ENCODE data around the gene CEP162.
"Not testable (repeated sequence)": the region's sequence is repeated elsewhere in the genome, so short reads cannot be mapped to it uniquely, and the experiment has no call there.

The CEP162 gene, protein sequence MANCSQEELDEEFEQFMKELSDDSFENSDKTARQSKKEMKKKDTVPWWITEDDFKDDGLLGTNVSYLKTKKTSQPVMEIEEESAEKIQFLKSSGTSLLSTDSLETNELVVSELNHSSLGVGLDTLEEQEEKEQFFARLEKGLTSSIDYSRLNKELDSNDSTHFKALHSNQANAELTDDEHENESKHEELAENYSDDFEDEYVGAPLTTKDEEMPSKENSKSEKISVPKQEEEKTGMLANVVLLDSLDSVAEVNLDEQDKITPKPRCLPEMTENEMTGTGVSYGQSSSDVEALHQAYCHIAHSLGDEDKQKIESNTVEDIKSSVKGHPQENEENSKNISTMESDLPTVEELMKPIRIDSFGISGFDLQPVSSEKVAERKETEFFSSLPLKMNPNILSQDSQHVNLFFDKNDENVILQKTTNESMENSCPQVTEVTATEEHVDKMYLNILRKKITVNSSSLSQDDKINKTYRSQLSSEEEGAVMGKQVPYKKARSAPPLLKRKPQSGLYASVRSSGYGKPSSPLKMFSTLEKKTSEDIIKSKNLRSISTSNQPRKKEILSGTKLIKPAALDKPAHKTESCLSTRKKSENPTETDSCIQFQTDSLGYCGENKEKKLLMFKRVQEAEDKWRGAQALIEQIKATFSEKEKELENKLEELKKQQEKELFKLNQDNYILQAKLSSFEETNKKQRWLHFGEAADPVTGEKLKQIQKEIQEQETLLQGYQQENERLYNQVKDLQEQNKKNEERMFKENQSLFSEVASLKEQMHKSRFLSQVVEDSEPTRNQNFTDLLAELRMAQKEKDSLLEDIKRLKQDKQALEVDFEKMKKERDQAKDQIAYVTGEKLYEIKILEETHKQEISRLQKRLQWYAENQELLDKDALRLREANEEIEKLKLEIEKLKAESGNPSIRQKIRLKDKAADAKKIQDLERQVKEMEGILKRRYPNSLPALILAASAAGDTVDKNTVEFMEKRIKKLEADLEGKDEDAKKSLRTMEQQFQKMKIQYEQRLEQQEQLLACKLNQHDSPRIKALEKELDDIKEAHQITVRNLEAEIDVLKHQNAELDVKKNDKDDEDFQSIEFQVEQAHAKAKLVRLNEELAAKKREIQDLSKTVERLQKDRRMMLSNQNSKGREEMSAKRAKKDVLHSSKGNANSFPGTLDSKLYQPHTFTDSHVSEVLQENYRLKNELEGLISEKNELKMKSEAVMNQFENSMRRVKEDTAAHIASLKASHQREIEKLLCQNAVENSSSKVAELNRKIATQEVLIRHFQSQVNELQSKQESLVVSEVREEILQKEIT (N-terminal part only)

DNA sequence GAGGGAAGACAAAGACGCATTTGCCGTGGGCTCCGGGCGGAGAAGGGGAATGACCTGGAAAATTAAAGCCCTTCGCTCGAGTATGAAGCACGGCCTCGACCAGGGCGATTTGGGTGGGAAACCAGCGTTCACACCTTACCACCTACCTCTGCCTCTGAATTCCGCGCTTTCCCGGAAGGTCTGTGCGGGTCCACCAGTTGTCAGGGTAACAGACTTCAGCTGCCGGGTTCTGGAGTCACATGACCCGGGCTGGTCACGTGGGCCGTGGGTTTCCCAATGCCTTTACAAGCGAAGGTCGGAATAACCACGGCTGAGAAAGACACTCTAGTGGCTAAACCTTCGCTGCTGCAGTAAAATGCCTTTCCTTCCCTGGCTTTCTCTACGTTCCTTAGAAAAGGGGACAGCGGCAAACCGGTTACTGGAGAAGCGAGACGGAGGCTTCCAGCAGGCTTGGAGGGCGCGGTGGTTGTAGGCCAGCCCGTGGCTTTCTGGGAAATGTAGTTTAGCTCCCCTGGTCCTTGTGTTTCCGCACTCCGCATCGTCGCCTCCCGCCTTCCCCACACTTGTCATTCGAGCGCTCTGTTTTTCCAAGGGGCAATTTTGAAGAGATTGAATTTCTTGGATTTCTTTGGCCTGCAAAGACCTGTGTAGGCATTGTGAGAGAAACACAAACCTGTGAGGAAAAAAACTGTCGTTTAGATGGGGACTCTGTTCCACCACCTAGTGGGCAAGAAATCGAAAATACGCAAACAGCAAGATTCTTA is at the start of gene CEP162:
Gene CEP162, minus strand, starts transcription at position 210 of the 764 bp plus-strand sequence. CDS start 1,250 bp downstream, outside the sequence.
- DNase-seq, result peak; percentile 88 to 90

DNA sequence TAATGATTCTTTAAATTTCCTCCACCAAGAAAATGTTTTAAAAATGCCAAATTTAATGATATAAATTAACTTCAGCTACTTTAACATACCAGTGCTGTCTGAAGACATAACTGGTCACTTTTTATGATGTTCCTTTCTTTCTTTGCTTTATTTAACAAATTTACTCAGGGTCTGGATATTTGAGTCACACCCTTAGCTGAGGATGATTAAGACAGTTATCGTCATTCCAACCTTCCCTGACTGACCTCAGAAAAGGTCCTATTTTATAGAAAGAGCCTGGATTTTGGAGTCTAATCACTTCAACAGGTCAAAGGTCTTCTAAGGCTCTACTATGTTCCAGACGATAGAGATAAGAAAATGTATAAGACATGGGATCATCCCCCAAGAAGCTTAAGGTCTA is 47.4 kb upstream of the CEP162 start:
- DNase-seq, result no peak

DNA sequence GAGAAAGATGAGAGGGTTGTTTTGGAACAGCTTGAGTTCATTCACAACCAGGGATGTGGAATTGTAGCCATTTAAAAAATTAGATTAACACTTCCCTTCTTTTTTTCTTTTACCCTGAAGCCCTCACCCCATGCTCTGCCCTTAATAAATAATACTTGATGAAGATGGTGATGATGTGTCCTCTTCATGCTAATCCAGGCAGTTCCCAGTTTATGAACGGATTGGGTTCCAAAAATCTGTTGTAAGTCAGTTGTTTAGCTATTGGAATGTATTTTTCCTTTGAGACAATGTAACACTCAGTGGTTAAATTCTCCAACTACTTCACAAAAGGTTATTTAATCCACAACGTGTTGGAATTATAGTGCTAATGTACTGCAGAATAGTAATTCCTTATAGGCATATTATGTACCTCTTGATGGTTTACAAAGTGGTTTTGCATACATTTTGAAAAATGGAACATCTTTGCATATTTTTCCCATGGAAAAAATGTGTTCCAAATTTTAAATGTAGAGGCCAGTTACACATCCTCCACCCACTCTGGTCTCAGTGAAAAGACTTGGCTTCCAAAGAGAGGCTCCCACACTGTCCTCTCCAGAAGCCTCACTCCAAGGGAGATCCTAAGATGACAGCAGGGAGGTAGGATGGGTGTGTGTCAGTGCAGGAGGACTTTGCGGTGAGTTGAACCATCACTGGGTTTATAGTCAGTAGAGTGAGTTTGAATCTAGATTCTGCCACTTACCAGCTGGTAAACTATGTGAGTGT is 45.8 kb upstream of the CEP162 start:
- no peak for DNase-seq

DNA sequence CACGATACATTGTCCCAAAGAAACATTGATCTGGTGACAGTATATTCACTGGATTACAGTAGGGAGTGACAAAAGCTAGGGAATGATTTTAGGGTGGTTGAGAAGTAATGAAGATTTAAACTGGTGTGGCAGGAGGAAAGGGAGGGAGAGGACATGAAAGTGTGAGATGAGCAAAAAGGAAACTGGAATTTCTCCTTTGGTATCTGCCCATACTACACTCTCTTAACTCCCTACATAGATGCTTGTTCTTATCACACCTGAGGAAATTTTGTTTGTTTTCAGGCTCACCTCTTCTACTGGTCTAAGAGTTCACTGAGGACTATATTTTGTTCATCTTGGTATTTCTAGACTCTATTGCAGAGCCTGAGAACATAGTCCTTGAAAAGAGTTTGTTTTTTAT is 44.9 kb upstream of the CEP162 start:
- DNase-seq, result no peak

DNA sequence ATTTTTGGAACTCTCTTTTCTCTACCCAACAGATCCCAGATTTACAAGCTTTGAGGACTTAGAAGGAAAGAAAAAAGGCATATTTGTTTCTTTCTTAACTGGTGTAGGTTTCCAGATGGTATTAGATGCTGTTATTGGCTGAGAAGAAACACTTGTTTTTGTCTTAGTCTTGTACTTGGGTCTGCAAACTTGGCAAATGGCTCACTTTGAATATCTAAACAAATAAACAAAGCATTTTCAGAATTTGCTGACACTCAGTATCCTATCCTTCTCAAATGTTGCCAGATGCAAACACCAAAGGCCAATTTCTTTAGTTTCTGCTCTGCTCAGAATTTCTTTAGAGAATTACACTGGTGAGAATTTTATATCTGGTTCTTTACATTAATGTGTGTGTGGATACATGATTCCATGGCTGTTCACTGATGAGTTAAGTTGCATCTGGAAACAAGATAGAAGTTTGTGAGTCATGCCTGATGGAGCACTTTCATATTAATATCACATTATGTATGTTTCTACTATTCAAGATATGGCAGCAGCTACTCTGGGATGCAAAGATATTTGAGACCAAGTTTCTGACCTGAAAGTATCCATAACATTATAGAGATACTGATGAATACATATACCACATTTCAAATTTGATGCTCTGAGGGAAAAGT is 43.7 kb upstream of the CEP162 start:
- DNase-seq, result no peak

DNA sequence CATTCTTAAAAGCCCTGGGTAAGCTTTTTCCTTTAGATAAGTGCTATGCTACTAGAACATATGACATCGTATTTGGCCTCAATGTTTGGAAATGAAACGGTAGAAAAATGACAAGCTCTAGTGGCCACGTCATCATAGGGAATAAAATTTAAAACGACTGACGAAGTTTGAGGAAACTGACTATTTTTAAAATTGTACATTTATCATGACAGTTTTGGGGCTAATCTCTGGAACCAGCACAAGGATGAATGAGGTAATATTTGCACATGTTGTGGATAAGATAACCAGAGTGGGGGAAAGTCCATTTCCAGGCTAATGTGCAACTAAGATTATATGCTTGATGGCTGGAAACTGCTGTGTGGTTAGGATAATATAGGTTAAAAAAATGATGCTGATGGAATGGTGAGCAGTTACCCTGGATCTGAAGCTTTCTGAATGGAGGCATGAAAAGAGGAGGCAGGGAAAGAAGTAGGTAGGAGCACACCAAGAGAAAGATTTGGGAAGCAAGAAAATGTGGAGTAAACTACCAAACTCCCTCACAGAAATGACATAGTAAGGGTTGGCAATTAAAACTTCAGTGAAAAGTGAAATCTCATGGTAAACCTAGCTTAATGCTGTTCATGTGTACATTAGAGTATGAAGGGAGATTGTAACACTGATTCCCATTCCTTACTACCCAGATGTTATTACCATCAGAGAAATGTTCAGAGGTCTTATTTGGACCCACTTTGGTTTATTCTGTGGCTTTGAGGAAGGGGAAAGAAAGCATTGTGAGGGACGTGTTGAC is 42.7 kb upstream of the CEP162 start:
- DNase-seq, result no peak

DNA sequence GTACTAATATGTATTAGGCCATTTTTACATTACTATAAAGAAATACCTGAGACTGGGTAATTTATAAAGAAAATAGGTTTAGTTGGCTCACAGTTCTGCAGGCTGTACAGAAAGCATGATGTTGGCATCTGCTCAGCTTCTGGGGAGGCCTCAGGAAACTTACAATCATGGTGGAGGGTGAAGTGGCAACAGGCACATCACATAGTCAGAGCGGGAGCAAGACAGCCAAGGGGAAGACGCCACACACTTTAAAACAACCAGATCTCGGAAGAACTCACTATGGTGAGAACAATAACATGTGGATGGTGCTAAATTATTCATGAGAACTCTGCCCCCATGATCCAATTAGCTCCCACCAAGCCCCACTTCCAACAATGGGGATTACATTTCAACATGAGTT is 41.3 kb upstream of the CEP162 start:
- no peak for DNase-seq

DNA sequence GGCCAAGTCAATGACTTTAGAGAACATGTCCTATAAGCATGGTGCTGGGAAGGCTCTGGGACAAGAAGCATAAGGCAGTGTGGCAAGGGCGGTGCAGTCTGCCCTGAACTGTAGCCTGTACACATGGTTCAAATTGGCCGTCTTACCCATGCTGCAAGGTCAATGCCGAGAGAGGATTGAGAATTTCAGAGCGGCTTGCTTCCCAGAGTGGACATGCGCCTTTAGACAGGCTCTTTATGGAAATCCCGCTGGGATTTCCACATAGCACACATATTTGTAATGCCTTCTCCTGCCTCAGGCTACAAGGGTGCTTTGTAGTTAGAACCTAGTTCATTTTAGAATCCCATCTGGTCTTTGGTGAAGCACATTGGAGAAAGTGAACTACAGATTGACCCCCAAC is 36.1 kb upstream of the CEP162 start:
- no peak for DNase-seq

DNA sequence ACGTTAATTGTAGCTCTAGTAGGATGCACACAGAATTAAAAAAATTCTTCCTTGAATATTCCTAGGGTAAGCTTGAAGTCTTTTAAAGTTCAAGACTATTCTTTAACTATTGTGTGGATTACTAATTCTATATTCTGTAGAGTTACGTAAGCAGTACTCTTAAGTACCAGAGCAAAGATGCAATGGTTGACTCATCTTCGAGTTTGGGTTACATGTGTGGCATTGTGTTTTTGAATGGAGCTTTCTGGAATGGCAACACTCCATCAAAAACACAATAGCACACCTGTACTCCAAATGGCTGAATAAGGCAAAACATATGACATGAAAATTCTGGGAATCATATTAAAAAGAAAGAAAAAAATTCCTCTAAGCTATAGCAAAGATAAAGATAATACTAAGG is 33.5 kb upstream of the CEP162 start:
- no peak for DNase-seq

DNA sequence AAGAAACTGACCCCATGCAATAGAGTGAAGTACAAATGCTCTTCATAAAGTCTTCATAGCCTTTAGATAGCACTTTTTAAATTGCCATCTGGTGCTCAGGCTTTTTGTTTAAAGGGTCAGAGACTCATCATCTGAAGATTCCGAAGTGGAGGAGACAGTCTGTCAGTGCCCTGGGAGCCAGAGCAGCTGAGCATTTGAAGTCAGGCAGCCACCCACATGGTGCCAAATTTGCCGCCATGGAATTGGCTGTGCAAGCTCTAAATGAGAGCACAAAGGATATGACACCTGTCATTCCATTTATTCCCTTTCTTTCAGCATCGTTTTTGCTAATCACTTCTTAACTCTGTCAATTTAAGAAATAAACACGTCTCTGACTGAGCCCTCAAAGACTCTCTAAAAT is 32.8 kb upstream of the CEP162 start:
- DNase-seq, result no peak

DNA sequence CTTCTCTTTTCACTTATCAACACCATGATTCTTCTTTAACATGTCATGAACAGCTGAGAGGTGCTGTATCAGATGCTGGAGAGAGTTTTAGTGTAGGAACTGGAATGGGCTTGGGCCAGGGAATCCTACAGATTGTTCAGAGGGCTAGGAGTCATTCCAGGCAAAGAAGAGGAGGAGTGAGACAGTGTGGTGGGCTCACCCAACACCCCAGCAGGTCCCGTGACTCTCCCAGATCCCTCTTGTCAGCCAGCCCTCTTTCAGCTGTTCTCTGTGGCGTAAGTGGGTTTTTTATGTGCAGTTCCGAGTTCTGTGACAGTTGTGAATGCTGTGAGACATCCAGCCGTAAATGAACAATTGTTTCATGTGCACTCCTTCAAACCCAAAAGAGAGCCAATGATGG is 31.4 kb upstream of the CEP162 start:
- no peak for DNase-seq

DNA sequence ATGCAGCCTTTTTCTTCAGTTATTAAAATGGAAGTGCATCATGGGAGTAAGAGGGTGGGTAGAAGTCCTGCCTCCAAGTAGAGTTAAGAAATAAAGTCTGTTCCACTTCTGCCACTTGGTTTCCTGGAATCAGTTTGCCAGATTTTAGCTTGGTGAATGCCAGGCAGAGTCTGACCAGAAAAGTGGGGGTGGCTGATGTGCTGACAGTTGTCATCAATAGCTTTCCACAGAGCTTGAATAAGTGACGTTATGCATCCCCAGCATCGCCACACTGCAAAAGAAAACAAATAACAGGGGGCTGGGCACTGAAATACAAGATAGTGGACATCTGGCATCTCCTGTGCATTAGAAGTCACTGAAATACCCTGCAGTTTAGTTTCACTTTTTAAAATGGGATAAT is 30.8 kb upstream of the CEP162 start:
- DNase-seq, result no peak

DNA sequence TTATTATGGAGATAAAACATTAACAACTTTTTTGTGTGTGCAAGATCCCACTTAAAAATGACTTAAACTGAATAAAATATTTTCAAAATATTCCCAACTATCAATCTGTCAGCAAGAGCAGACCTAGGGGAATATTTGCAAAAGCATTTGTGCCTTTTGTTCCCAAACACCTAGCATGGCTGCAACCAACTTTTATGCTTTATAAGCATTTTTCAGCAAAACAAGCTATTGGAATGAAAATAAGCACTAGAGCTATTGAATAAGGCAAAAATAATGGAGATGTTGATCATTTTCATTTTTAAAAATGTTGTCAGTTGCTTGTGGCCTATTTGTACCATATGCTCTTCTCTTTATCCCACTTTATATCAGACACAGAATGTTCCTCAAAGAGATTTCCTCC is 28.2 kb upstream of the CEP162 start:
- no peak for DNase-seq

DNA sequence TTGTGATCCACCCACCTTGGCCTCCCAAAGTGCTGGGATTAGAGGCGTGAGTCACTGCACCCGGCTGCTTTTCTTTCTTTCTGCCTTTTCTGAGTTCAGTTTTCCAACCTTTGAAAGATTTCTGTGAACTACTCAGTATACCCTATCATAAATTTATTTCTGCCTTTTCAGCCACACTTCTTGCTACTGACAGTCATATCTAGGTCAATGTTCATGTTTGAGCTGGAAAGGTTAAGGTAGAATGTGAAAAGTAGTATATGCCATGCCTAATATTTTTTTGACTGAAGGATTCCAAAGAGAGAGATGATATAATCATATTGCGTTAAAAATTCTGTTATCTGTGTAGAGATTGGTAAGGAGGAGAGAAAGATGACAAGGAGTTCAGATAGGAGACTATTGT is 25.9 kb upstream of the CEP162 start:
- DNase-seq, result no peak

DNA sequence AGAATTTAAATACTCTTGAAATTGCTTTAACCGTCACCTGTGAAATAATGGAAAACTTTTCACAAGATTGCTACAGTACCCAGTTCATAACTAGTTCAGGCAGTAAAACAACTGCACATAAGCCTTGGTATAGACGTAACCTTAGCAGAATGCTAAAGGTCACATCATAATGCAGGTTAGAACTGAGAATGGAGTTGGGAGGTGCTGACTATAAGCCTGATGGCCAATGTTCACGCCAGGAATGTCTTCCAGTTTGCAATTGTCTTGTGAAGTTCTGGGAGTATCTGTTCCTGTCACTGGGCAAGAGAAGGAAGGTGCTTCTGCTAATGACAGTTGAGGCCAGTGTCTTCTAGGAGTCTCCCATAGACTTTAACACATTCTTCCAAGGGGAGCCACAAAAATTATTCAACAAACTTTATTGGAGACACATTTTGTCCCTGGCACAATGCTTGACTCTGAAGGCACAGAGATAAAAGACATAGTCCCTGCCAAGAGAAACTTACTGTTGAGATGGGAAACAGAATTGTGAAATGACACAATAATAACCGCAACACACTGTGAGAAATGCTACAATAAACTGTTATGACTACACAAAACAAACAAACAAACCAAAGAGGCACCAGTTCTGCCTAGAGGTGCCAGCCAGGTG is 24.6 kb upstream of the CEP162 start:
- no peak for DNase-seq

DNA sequence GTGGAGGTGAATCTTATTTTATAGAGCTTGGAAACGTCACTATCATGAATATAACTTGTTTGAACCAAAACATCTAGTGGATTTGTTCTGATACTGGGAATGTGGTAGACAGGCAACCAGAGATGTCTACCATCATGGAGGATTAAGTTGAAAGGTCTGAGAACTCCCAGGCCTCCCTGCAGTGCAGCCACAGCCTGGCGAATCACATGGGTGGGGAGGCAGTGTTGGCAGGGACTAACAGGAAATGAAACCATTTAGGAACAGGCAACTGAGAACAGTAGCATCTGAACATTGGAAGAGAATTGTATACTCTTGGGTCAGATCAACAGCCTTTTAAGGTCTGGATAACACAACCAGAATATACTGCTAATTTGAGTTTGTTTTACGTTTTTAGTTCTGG is 22.3 kb upstream of the CEP162 start:
- no peak for DNase-seq

DNA sequence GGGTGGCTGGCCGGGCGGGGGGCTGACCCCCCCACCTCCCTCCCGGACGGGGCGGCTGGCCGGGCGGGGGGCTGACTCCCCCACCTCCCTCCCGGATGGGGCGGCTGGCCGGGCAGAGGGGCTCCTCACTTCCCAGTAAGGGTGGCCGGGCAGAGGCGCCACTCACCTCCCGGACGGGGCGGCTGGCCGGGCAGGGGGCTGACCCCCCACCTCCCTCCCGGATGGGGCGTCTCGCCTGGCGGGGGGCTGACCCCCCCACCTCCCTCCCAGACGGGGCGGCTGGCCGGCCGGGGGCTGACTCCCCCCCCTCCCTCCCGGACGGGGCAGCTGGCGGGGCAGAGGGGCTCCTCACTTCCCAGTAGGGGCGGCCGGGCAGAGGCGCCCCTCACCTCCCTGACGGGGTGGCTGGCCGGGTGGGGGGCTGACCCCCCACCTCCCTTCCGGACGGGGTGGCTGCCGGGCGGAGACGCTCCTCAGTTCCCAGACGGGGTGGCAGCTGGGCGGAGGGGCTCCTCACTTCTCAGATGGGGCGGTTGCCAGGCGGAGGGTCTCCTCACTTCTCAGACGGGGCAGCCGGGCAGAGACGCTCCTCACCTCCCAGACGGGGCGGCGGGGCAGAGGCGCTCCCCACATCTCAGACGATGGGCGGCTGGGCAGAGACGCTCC is 17.1 kb upstream of the CEP162 start:
- not testable (repeated sequence) for DNase-seq

DNA sequence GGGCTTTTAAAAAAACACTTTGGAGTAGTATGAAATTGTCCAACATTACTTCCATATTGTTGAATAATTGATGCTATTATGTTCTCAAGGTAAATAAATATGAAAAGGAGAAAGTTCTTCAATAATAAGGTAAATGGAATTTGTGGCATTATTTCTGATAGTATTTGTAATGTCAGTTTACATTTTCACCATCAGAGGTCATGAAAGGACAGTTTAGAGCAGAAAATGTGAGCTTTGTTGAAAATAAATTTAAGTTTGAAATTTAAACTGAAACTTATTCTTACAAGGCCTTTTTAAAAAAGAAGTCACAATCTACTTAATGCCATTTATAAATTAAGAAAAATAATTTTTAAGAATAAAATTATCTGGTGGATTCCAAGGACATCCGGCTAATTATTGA is 15.8 kb upstream of the CEP162 start:
- no peak for DNase-seq

DNA sequence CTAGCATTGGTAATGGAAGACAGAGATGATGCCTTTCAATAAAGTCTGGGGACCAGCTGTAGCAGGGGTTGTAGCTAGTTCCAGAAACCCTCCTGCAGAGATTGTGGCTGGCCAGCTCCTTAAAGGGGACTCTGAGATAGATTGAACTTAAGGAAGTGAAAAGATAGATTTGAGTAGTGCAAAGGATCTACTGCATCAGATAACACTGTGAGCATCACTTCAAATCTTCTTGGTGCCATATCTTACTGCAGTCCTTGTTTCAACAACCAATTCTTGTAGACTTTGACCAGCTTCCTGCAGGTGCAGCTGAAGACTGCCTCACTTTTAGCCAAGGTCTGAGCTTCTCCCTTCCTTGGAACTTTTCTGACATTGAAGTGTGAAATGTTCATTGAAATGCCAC is 14.8 kb upstream of the CEP162 start:
- no peak for DNase-seq

All from NCI-H526 (cell line).